Measurements from ENCODE around the gene DIS3L2.
"Not testable (repeated sequence)": the region's sequence is repeated elsewhere in the genome, so short reads cannot be mapped to it uniquely, and the experiment has no call there.

The DIS3L2 gene

DNA sequence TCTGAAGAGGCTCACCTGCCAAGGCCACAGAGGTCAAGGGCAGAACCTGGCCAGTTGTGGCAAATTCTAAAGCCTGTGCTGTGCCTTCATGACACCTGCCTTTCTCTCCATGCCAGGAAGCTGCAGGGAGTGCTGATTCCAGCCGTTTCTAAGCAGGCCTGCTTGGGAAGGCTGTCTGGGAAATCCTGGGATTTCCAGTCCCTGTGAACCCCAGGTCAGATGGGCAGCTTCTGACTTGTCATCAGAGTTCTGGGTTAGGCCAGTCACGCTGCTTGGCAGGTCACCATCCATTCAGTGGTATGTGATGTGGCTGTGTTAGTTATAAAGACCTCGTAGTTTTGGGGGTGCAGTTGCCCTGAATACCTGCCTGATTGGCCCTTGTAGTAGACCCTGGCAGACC lies 346.3 kb downstream of the DIS3L2 start:
- DNase-seq: peak in 1 of 2 donors; percentile 19

- no peak for DNase-seq
Measured at GRCh38 chr2:232308986-232309385, 347.5 kb downstream of the DIS3L2 start.

DNA sequence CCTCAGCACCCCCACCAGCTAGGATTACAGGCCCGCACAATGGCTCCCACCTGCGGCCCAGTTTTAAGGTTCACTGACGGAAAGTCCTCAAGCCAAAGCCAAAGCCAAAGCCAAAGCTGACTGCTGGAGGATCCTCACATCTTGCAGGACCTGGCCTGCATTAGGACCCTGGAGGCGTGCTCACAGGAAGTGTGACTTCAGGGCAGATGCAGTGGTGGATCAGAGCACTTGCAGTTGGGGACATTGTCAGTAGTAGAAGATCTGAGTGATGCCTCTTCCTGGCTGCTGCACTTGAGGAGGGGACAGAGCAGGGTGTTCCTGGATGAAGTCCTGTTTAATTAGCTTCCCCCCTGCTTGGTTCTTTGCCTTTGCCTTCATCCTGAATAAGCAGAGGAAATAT lies 348.1 kb downstream of the DIS3L2 start:
- DNase-seq: no peak

DNA sequence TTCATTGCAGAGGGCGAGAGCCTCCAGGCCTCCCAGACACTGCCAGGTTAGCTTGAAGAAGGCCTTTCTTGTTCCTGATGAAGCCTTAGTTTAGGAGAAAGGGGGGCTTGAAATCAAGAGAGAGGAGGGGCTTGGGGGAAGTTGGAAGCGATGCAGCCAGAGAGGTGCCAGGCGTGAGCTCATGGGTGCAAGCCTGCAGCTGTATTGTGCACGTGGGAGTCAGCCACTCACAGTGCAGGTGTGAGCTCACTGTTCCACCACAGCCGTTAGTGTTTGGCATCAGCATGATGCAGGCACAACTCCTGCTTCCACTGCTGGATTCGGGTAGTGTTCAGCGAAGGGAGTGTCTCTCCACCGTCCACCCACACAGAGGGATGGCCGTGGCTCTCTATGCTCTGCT lies 348.6 kb downstream of the DIS3L2 start:
- no peak for DNase-seq

DNA sequence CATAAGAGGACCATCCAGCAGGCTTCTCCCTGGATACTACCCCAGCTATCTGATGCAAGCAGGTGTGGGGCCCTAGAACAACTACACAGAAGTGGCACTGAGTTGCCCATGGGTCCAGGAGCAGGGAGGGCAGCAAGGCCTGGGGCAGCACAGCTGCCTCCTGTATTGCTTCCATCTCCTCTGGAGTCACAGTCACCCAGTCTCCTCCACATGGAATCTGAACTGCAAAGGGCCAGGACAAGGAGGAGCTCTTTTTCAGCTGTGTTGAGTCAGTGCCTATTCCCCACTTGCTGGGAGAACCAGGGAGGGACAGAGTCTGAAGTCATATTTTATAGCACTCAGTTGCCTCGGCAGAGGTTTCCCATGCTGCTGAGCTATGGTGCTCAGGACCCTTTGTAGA lies 349.2 kb downstream of the DIS3L2 start:
- no peak for DNase-seq

GRCh38 chr2:232313645-232314044 lies 352.1 kb downstream of the DIS3L2 start:
- not testable (repeated sequence) for DNase-seq

GRCh38 chr2:232315049-232315922 lies 353.8 kb downstream of the DIS3L2 start:
- peak; percentile 88 to 90 for DNase-seq

DNA sequence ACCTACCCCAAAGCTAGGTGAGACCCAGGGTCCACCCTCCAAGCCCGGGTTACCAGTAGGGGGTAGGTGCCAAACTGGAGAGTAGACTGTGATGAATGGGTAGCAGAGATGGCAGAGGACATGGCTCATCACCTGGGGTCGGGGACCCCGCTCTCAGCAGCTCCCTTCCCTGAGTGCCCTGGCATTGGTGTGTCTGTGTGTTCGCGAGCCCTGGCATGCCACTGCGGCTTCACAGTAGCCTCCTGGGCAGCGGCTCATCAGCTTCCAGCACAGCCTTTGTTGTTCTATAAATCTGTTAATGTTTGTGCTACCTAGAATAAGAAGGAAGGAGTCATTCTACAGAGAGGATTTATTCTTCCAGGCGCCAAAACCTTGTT lies 354.4 kb downstream of the DIS3L2 start:
- no peak for DNase-seq

DNA sequence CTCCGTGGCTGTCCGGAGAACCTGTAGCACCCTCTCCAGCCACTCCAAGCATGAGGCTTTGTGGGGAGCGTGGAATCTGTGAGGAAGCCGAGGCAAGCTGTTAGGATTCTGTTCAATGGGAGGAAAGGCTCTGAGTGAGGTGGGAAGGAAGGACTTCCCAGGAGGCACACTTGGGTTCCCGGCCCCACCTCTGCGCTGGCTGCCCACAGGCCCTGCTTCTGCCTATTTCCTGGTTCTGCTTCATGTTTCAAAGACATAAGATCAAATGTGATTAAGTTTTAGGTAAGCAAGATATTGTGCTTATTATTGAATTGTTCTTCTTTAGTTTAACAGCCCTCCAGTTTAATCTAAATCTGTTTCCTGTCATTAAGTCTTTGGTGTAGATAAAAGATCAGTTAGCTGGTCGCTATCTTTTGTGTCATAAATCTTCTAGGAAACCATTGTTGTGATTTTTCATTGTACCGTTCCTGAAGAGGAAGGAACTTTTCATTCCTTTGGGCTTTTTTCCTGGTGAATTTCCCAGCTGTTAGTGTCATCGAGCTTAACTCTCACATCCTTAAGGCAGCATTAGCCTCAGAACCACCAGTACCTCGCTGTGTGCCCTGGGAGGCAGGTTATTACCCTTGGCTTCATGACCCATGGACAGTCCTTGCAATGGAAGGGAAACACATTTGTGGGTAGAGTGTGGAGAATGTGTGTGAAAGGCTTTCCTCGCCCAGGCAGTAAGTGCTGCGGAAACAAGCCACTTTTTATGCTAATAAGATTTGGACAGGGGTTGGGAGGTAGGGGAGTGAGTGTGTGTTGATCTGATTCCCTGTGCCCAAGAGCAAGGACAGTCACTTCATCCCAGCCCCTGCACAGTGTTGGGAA lies 355.2 kb downstream of the DIS3L2 start:
- peak; percentile 5 to 9 for DNase-seq

DNA sequence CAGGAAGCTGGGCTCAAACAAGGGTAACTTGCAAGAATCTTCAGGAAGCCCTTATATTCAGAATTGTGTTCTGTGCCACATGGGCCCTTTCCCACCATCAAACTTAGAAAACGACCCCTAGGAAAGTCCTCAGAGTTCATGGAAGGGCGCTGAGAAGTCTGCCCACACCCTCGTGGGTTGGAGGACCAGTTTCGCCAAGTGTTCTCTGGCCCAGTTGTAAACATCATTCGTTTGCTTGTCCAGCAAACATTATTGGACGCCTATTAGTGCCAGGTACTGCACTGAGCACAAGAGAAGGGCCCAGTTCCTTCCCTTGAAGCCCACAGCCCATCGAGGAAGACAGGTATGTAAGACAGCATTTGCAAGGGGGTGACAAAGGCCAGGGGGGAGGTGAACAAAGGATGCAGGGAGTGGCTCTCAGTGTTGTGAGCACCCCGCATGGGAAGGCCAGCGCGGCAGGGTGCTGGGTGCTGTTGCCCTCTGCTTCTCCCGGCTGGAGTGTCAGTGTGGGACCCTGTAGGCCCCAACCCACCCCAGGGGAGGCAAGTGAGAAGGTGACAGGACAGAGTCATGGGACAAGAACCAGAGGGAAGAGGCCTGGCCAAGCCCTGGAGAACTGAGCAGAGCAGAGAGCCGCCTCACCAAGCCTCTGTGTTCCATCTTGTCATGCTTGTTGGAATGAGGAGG lies 356.8 kb downstream of the DIS3L2 start:
- DNase-seq: no peak

DNA sequence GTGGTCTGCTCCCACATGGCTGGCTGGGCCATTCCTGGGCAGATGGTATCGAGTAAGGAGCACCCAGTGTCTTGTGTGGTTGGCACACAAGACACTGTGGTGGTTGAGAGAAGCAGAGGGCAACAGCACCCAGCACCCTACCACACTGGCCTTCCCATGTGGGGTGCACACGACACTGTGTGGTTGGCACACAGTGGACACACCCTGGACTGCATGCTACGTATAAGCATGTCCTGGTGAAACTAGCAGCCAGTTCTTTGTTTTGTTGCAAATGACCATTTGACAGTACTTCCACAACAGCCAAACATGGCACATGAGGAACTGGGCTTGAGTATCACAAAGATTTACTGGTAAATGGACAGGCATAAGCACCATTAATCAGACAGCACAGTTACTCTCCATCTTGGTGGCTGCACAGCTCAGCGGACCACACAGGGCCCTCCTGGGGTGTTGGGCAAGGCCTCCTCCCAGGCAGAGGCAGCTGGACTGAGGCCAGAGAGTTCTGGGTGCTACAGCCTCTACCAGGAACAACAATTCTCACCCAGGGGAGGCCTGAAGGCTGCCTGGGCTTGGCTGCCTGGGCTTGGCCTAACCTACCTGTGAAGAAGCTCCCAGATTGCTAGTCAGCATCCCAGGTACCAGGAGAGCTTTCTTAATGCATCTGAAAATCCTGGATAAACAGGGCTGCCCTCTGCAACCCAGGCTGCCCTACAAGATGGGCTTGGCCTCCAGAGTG lies 357.7 kb downstream of the DIS3L2 start:
- DNase-seq: peak; percentile 19 to 32

- DNase-seq: no peak
Measured at GRCh38 chr2:232319803-232320442, 358.4 kb downstream of the DIS3L2 start.

DNA sequence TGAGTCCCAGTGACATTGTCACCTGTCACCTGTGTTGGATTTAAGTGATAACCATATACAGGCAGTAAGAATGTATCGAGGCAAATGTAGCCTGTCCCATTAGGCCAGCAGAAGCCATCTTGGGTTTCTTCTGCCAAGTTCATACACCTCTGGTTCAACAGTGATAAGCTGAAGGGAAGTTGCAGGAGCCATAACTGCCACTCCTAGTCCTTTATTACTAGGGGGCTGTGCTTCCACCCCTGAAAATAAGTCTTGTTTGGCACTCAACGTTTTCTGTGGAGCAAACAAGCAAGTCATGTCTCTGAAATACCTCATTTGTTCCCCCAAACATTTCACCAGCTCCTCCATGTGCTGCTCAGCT lies 358.9 kb downstream of the DIS3L2 start:
- DNase-seq: no peak

- no peak for DNase-seq
Measured at GRCh38 chr2:232321156-232321816, 359.8 kb downstream of the DIS3L2 start.

DNA sequence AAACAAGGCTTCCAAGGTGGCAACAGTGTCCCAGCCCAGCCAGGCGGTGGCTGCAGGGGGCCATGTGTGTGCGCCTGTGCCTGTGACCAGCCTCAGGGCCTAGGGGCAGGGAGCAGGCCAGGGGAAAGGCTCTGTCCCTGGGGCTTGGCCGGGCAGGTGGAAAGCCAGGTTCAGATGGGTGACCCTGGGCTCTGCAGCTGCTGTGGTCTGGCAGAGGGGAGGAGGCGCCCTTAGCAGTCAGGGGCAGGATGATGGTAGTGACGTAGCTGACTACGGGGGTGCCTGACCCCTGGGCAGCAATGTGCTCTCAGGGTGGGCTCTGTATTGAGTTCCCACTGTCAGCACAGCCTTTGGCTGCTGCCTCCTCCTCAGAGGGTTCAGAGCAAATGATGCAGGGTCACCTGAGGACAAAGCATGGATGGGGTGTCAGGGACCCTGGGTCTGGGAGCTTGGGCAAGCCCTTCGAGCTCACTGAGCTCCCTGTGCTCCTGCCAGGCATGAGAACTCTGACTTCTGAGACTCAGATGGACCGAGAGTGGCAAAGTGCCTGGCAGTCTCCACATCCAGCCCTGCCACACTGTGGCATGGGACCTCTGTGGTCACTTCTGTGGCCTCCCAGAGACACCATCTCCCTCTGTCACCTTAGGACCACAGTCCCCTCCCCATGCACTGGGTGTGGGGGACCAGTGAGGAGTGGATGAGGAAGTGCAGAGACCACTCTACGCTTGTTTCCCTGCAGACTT lies 360.5 kb downstream of the DIS3L2 start:
- DNase-seq: no peak

DNA sequence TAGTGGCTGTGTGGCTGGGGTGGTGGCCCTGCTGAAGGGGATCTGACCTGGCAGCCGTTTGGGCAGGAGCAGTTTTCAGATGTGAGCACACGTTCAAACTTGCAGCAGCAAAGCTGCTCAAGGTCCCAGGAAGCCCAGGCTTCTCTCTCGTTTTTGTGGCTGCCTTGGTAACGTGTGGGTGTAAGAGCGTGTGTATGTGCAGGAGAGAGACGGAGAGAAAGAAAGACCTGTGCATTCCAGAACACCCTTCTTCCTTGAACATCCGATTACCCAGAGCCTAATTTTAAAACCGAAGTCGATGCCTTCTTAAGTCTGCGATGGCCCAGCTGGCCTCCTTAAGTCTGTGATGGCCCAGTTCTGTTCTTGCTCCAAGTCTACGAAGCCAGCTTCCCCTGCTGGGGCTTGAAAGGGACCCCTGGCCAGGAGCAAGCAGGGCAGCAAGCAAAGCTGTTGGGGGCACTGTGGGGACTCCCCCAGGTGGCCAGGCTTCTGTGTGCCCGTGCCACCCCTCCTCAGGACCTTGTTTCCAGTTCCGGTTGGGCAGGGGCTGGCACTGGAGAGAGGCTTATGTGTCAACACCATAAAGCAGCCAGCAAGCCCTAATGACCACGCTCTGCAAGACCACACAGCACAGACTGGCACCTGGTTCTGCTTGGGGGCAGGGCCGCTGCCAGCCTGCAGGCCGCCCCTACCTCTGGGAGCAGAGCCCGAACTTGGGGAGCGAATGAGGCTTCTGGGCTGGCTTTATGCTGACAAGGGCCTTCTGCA lies 361.2 kb downstream of the DIS3L2 start:
- DNase-seq: no peak

GRCh38 chr2:232323328-232323650 lies 361.8 kb downstream of the DIS3L2 start:
- DNase-seq: no peak

- not testable (repeated sequence) for DNase-seq
Measured at GRCh38 chr2:232323967-232324366, 362.5 kb downstream of the DIS3L2 start.

DNA sequence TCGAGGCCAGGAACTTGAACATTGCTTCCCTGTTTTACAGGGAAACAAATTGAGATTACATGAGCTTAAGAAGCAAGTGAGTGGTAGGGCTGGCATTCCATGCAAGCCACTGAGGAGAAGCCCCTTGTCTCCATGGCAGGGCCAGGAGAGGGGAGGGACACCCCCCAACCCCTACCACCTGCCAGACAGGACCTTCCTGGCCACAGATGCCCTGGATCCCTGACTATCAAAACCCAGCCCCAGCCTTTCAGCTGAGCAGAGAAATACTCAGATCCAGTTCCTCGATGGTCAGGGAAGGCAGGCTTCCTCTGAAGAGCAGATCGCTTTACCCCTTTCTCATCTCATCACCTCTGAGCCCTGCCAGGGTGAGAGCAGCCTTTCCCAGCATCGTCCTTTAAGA lies 363.3 kb downstream of the DIS3L2 start:
- no peak for DNase-seq
